ENCODE measurements around the gene ETV3.

ETV3 gene

DNA sequence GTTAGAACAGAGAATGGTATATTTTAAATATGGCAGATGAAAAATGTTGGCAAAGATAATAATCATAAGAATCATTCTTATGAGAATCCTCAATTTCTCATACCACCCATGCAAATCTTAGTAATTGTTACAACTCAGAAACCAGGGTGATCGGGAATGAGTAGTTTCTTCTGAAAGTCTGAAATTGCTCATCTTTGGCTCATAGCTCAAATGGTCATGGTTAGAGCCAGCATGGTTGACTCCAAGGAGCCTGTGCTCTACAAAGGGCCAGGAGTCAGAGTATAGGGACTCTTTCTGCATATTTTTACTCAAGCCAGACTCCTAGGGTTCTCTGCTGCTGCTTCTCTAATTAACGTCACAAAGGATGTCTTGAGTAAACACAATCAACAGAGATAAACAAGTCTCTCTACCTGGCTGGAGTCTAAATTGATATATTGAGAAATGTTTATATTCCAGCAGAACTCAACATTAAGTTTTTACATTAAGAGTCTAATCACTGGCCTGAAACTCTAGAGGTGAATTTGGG lies 1.9 kb upstream of the ETV3 start:
- no peak for DNase-seq (ENCODE audit: low read depth in 1 of 2, low spot score in 1 of 2)

DNA sequence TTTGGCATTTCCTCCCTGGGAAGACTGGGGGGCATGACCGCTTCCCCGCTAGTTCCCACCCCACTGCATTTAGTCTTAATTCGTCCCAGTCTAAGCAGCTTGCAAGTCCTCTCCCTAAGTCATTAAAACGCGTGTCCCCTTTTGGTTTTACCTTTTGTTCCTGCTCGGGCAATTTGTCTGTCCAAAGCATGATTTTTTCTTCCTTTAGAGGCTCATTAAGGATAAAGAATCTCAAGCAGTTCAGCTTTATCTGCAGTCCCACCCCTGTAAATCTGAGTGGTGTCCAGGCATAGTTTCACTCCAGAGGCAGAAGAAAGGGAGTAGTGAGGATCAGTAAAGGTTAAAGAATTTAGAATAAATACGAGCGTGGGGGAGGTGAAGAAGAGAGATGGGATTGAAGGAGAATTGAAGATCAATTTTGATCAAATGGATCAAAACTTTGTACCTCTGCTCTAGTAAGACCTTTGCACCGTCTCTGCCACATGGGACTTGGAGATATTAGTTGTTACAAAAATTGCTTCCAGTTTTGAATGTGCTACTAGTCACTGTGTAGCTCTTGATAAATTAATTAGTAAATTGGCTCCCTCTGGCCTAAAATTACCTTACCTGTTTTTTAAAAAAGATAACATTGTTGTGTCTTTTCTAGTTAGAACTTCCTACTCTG lies 989 bp upstream of the ETV3 start:
- no peak for DNase-seq (ENCODE audit: low read depth in 1 of 2, low spot score in 1 of 2)

DNA sequence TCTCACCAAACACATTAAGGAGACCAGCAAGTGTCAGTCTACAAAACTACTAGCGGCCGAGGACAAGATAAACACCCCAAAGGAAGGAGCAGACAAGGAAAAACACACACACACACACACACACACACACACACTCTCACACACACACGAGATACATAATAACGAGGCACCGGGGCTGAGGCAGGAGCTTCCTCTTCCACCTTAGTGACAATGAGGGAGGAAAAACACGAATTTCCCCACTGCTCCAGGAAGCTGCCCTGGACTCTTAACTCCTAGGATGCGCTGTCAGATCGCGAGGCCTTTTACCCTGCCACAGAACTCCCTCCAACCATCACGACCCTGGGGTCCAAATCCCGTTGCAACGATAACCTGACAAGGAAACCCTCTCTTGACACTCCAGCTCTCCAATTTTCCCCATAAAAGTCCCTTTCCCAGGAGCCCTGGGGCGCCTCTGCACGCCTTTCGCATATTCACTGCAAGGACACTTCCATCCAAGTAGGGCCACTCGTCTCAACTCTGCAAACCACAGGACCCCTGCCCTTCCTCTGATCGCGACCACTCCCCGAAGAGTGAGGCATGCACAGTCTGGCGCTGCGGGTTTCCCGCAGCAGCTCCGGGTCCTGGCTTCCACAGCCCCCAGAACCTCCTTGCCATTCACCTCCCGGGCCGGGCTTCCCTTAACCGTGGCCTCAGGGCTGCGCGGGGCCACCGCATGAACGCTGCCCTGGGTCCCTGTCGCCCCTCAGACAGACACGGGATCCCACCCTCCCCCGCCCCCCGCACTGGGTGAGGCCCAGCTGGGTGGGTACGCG lies 581 bp downstream of the ETV3 start:
- no peak for DNase-seq (ENCODE audit: low read depth in 1 of 2, low spot score in 1 of 2)

DNA sequence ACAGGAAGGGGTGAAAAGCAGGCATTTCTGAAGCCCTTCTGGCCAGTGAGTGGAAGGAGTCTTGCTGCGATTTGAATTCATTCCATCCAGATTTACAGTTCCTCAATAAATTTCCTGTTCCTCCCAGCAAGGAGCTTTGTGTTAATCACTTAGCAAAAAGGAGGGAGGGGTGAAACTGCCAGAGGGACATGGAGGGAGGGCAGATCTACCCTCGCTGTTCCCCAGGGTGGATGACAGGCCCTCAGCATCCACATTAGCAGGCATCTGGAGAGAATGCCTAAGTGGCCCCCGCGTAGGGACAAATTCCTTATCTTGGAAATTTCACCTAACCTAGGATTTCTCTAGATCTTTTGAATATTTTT lies 1.2 kb downstream of the ETV3 start:
- no peak for DNase-seq (ENCODE audit: low read depth in 1 of 2, low spot score in 1 of 2)

DNA sequence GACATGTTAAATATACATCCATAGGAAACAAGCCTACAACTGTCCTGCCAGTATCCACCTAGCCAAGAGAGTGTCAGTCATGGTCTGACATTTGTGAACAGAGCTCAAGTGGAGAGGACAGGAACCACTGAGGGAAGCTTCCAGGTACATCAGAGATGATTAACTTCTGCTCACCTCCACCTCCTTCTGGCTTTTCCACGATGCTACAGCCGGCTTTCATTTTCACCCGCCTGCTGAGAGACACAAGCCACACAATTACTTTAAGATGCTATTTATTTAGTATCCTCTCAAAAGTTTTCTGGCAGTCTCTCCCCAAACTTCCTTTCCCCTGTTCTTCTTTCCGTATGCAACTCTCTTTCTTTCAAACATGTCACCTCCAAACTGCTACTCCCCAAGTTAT lies 2.1 kb downstream of the ETV3 start:
- DNase-seq (ENCODE audit: low read depth in 1 of 2, low spot score in 1 of 2) = no peak

DNA sequence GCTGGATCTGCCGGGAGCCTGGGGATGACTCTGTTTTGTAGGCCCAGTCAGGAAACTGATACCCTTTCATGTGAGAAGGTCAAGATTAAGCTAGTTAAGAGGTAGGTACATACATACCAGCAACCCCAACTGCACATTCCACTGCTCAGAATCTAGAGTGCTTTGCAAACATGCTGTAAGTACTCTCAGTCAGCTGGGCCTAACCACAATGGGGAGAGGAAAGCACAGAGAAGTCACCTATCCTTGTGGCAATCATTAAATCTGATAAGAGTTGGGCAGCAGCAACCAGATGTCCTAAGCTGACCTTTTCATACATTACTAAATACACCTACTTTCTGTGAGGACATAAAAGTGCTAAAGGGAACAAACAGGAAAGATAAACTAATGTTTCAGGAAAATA lies 2.5 kb downstream of the ETV3 start:
- no peak for DNase-seq (ENCODE audit: low read depth in 1 of 2, low spot score in 1 of 2)

DNA sequence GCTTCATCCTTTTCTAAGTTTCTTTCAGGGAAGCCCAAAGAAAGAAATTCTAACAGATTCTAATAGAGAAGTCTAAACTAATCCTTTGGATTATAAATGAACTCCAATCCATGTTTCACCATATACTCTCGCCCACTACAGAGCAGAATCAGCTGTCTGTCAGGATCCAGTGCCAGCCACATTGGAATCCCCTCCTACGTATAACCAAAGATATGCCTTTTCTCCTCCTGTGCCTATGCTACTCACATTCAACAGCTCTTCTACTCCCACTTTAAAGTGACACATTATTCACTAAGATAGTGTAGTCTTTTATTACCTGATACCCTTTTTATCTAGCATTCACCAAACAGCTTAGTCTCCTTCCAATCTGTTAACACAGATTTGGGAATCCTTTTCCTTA lies 3.1 kb downstream of the ETV3 start:
- no peak for DNase-seq (ENCODE audit: low read depth in 1 of 2, low spot score in 1 of 2)

DNA sequence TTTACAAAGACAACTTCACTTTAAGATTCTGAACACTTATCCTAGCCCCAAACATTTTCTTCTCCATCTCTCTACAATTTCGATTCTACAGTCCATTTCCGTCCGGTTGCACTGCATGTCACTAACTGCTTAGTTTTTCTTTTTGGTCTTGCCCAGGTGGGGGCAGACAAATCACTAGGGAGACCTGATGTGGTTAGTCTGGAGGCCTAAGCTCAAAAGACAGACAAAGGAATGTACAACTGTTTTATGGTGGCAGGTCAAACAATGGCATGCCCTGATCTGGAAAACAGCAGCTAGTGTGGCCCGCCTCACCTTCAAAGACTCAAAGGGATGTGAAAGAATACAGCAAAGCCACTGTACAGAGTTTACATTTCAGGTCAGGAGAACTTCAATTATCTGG lies 3.8 kb downstream of the ETV3 start:
- DNase-seq (ENCODE audit: low read depth in 1 of 2, low spot score in 1 of 2) = no peak

DNA sequence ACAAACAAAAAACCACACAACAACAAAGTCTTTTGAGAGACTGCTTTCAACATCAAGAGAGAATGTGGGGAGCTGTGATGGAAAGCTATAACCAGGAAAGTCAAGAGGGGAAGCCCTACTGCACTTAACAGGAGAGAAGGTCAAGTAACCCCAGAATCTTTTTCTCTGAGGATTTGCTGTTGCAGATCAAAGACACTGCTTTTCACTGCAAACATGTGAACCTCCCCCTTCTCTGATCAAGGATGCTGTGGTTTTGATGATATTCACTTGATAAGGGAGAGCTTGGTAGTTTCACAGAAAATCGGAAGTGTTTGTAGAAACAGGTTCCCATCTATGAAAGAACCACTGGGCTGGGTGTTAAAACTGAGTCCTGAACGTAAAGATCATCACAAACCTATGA lies 4.8 kb downstream of the ETV3 start:
- no peak for DNase-seq (ENCODE audit: low read depth in 1 of 2, low spot score in 1 of 2)

DNA sequence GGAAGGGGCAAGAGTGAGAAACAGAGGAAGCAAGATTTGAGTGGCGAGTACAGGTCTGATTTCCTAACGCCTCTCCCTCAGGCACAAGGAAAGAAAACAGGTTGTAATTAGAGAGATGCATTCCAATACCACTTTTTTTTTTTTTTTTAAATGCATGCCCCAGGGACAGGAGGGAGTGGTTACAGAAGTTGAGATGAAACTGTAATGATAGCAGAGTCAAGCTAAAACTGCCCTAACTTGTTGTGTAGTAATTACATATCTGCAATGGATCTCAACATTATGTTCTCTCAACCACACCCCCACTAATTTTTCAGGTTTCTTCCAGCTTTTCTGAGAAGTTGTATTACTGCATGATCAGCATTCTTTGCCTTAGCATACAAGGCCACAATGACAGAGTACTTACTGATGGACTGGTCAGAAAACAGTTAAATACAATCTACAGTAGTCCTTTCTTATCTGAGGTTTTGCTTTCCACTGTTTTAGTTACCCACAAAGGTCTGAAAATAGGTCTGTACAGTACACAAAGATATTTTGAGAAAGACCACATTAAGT lies 5.5 kb downstream of the ETV3 start:
- DNase-seq (ENCODE audit: low read depth in 1 of 2, low spot score in 1 of 2) = no peak

DNA sequence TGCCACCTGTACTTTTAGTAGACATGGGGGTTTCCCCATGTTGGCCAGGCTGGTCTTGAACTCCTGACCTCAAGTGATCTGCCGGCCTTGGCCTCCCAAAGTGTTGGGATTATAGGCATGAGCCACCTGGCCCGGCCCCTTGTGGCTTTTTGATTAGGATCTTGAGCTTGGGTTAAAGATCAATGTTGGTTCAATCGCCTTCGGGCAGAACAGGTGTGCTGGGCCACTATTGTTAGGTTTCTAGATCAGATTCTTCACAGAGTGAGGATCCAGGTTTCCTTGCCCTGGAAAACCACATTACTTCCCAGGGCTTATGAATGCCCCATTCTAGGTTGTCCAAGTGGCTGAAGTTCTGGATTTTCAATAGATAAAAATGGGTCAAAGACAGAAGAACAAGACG lies 6.1 kb downstream of the ETV3 start:
- no peak for DNase-seq (ENCODE audit: low read depth in 1 of 2, low spot score in 1 of 2)

DNA sequence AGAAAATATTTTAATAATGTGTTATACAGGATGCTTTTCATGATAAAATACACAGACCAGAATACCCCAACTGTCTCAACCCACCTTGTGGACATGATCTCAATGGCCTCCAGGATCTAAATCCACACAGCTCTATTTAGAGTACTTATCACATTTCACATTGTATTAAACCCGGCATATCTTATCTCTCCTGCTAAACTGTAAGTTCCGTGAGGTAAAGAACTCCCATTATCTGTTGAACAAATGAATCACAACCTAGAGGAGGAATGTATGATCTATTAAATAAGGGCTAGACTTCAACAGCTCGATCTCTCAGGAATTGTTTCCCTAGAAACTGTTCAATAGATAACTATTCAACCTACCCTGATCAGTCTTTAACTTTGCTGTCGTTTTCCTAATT lies 6.9 kb downstream of the ETV3 start:
- no peak for DNase-seq (ENCODE audit: low read depth in 1 of 2, low spot score in 1 of 2)

DNA sequence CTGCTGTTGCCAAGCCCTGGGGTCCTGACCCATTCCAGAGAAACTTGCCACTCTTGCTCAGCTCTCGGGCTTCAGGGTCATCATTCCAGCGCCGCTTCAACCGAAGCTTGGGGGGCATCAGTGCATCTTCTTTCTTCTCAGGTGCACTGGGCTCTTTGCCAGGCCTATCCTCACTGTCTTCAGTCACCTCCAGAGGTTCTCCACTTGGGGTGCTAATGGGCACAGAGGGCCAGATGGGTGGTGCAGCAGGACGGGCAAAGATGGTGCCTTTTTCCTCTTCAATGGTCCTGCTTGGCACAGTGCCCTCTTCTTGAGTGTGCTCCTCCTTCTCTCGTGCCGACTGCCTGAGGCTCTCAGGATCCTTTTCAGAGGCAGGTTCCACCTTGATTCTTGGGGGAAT lies 13.3 kb downstream of the ETV3 start:
- no peak for DNase-seq (ENCODE audit: low read depth in 1 of 2, low spot score in 1 of 2)

DNA sequence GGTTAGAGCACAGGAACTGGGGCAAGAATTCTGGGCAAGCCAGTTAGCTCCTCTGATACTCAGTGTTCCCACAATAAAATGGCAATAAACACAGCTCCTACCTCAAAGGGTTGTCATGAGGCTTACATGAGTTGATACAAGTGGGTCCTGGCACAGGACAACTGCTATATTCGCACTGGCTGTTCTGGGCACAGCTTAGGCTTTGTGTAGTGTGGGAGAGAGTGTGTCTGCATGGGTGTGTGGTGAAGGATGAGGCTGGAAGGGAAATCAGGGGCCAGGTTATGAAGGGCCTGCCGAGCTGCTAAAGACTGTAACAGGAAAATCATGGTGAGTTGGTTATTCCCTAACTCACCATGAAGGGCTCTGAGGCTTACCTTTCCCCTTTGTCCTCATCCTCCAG lies 18.7 kb downstream of the ETV3 start:
- DNase-seq (ENCODE audit: low read depth in 1 of 2, low spot score in 1 of 2) = no peak

DNA sequence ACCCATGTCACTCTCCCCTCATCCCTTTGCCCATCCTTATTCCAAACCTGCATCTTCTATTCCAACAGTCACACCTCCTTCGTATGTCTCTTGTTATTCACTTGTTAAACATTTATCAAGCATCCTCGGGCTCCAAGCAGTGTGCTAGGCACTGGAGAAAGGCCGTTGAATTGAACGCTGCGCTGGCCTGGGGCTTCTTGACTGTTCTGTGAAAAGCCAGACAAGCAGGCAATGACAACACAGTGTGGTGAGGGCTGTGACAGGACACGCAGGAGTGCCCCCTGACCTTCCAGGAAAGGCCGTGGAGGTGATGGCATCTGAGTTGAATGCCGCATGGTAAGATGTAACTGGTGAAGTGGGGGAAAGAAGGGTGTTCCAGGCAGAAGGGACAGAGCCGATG lies 19.2 kb downstream of the ETV3 start:
- DNase-seq (ENCODE audit: low read depth in 1 of 2, low spot score in 1 of 2) = no peak

DNA sequence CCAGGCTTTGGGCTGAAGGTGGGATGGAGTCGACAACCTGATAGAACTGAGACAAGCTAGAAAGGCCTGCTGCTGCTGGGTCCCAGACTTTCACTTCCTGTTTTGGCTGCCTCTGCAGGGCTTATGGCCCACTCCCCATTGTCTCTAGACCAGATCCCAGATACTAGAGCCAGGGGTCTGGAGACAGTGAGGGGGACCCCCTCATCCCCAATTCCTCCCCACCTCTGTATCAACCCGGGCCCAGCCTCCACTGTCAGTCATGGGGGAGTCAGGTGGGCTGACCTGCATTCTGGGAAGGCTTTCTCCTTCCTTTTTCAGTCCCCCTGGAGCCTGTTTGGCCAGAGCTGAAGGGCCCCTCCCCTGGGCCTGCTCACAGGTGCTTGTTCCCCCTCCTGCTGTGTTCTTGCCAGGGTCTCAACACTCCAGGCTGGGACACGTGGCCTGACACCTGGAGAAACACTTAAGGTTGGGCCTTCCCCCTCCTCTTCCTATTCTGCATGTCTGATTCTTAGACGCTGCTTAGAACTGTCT lies 20.6 kb downstream of the ETV3 start:
- no peak for DNase-seq (ENCODE audit: low read depth in 1 of 2, low spot score in 1 of 2)

DNA sequence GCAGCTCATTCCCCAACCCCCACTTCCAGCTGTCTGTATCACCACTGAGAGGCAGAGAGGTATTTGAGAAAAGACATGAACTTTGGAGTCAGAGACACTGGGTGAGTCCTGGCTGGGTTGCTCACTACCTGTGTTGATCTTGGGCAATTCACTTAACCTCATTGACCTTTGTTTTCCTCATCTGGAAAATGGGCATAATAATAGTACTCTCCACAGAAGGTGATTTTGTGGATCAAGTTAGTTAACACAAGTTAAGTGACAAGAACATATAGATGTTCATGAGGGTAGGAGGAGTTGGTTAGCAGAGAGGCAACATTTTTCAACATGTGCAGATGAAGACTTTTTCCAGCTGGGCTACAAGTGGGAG lies 21.5 kb downstream of the ETV3 start:
- DNase-seq (ENCODE audit: low read depth in 1 of 2, low spot score in 1 of 2) = no peak

DNA sequence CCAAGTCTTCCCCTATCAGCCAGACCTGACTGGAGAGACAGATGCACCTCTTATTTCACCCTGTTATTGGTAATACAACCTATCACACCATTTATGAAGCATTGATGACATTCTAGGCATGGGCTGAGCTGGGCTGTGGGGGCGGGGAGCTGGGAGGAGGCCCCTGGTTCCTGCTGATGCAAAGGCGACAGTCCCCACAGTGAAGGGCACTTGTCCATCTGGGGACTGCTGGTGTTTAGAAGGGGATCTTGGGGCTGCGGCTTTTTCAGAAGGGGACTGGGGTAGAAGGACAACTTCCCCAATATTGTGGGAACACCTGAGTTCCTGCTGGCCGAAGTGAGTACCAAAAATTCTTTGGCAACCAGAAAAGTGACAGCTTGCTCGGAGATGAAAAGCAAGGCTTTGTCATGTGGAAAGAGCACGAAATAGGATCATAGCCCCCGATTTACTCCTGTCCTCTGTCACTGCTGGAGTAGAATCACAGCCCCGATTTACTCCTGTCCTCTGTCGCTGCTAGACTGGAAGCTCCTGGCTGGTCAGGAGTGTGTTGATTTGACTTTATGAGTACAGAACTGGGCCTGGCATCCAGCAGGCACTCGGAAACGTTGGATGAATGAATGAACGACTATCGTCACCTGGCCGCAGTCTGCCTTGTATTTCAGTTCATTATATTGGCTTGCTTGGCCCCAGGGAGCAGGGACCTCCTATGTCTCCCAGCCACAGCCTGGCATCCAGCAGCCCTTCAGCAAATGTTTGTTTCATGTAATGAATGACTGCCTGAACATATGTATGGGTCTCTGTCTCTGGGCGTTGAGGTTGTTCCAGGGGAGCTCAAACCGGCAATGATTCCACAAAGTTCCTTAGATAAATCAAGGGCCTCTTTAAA lies 22.1 kb downstream of the ETV3 start:
- no peak for DNase-seq (ENCODE audit: low read depth in 1 of 2, low spot score in 1 of 2)

DNA sequence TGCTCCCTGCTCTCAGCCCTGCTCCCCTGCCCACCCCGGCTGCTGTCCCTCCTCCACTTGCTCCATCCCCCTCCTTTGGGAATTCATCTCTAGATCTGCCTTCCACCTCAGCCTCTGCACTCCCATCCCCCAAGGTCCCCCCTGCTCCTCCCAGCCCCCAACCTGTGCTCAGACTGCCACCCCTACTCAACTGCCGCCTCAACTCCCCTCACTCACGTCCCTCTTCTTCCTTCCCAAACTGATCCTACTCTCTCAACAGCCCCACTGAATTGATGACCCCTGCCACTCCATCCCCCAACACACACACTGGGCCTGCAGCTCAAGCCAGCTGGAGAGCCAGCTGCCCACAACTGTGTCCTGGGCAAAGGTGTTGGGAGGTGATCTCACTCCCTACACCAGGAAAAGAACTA lies 22.8 kb downstream of the ETV3 start:
- DNase-seq (ENCODE audit: low read depth in 1 of 2, low spot score in 1 of 2) = no peak

DNA sequence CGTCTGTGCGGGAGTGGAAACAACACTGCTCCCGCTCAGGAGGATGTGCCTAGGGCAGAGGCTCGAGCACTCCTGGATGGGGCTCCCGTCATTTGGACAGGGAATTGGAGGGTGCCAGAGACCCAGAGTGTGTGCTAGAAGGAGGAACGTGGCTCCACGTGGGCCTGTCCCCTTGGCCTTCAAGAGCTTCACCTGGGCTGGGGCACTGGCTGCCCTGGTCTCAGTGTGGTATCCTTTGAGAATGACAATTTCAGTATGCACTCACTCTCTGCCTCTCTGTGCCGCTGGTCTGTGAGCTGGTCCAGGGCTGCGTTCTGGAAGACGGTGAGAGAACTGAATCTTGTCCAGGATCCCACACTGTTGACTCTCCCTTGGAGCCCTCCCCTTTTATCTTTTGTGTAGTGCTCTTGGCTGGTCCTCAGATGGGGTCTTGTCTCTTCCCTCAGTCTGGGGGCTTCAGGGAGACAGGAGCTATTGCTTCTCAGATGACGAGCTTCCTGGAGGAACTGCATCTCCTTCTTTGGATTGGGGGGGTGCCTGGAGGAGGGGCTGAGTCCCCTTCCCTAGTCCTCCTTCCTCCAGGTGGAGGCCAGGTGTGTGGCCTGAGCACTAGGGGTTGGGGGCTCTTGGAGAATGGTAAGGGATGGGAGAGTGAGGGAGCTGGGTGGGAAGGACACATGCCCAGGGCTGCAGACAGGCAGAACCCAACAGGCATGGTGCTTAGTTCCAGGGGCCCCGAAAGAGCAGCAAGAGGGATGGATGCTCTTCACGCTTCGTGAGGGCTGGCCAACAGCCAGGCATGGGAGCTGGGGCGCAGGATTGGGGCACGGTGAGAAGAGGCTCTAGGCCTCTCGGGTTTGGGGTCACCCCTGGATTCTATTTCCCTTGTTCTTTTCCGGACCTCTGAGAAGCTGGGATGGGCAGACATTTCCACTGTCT lies 23.7 kb downstream of the ETV3 start:
- no peak for DNase-seq (ENCODE audit: low read depth in 1 of 2, low spot score in 1 of 2)

Data from activated CD4-positive, alpha-beta T cell treated with anti-CD3 and anti-CD28 coated beads, Interleukin-2, amount 50 U/mL, for 24 hours (primary cell).